Stimulated activated CD4-positive, alpha-beta T cell treated with anti-CD3 and anti-CD28 coated beads, TNF-alpha, amount 100 ng/mL, for 24 hours (primary cell): Measurements from ENCODE around the gene R3HDM2.
"Not testable (repeated sequence)": the region's sequence is repeated elsewhere in the genome, so short reads cannot be mapped to it uniquely, and the experiment has no call there.

Experiments used
- DNase-seq, 3 experiments: peaks; one replicate each; pipeline ENCODE4 v3.0.0-alpha.2; 2020; ENCODE audit warnings: low read depth in 3 of 3

Gene R3HDM2

GRCh38 chr12:57452937-57453509 lies 22.2 kb upstream of the R3HDM2 start:
- DNase-seq: peak in 1 of 3 experiments; percentile 67

GRCh38 chr12:57452181-57452936 lies 21.5 kb upstream of the R3HDM2 start:
- peak in 1 of 3 experiments; percentile 46 for DNase-seq

- DNase-seq: no peak
These were observed 20.5 kb upstream of the R3HDM2 start for GRCh38 chr12:57451233-57451778.

- no peak for DNase-seq
These were observed 19.2 kb upstream of the R3HDM2 start for GRCh38 chr12:57450057-57450456.

- DNase-seq: no peak
These were observed 18.5 kb upstream of the R3HDM2 start for GRCh38 chr12:57449375-57449774.

- DNase-seq: no peak
These were observed 17.8 kb upstream of the R3HDM2 start for GRCh38 chr12:57448669-57449068.

- DNase-seq: no peak
These were observed 15.6 kb upstream of the R3HDM2 start for GRCh38 chr12:57446292-57446960.

- DNase-seq: no peak
These were observed 13.9 kb upstream of the R3HDM2 start for GRCh38 chr12:57444744-57445143.

GRCh38 chr12:57444337-57444736 lies 13.5 kb upstream of the R3HDM2 start:
- not testable (repeated sequence) for DNase-seq

- DNase-seq: no peak
These were observed 11.1 kb upstream of the R3HDM2 start for GRCh38 chr12:57441846-57442427.

GRCh38 chr12:57441393-57441792 lies 10.6 kb upstream of the R3HDM2 start:
- DNase-seq: not testable (repeated sequence)

- no peak for DNase-seq
These were observed 9.0 kb upstream of the R3HDM2 start for GRCh38 chr12:57439762-57440266.

- DNase-seq: no peak
These were observed 7.6 kb upstream of the R3HDM2 start for GRCh38 chr12:57438400-57438799.

- no peak for DNase-seq
These were observed 4.5 kb upstream of the R3HDM2 start for GRCh38 chr12:57435293-57435692.

- no peak for DNase-seq
These were observed 3.8 kb upstream of the R3HDM2 start, which contains the start of gene INHBC for GRCh38 chr12:57434517-57435223. TSS of gene INHBC (plus strand) at chr12:57434784. CDS start at chr12:57434887, 103 bp downstream.

- DNase-seq: no peak
These were observed 2.5 kb upstream of the R3HDM2 start for GRCh38 chr12:57433370-57433769.

- no peak for DNase-seq
These were observed 878 bp upstream of the R3HDM2 start for GRCh38 chr12:57431654-57432188.

- peak in 1 of 3 experiments; percentile 18 for DNase-seq
These were observed 522 bp downstream of the R3HDM2 start for GRCh38 chr12:57430112-57430930.

GRCh38 chr12:57429473-57430111 lies 1.3 kb downstream of the R3HDM2 start:
- DNase-seq: no peak

- no peak for DNase-seq
These were observed 1.9 kb downstream of the R3HDM2 start for GRCh38 chr12:57428965-57429364.
